OCI-LY3 (cell line): ENCODE data around the gene DENR.

Experiments
- H2AFZ ChIP-seq: fragments of 200-600, 300-600 bp; shearing (Covaris generic); 2 replicates; pipeline ENCODE4 v1.6.0; 2014; ENCODE audit warnings: antibody characterized with exemption, low read depth, low read length
- H3K27ac ChIP-seq: fragments of 200-600, 300-600 bp; sonication (generic); 2 replicates; pipeline ENCODE4 v1.5.1; 2014; ENCODE audit warnings: mild to moderate bottlenecking, low read length, moderate library complexity, mixed read lengths
- H3K27me3 ChIP-seq: fragments of 200-600, 300-600 bp; sonication (generic); 2 replicates; pipeline ENCODE4 v1.6.1; 2014; ENCODE audit warnings: low read depth, low read length, mixed read lengths
- H3K36me3 ChIP-seq: fragments of 200-600, 300-600 bp; sonication (generic); replicated peaks from 2 replicates; pipeline ENCODE3; 2014; ENCODE audit warnings: low read depth, low read length, mixed read lengths
- H3K4me1 ChIP-seq: fragments of 300-600, 200-600 bp; sonication (generic); 2 replicates; pipeline ENCODE4 v1.6.1; 2014; ENCODE audit warnings: low read length, mixed read lengths
- H3K4me2 ChIP-seq: fragments of 200-600, 300-600 bp; sonication (generic); 2 replicates; pipeline ENCODE4 v1.6.1; 2014; ENCODE audit warnings: low read length, mixed read lengths
- H3K4me3 ChIP-seq: fragments of 300-600, 200-600 bp; sonication (generic); 2 replicates; pipeline ENCODE4 v1.5.1; 2014; ENCODE audit warnings: antibody characterized with exemption, mild to moderate bottlenecking, low read length, moderate library complexity
- H3K79me2 ChIP-seq: fragments of 300-600, 200-600 bp; shearing (Covaris generic); 2 replicates; pipeline ENCODE4 v1.6.1; 2014; ENCODE audit warnings: mild to moderate bottlenecking, low read length, mixed read lengths
- H3K9ac ChIP-seq: fragments of 300-600, 200-600 bp; shearing (Covaris generic); 2 replicates; pipeline ENCODE4 v1.6.0; 2014; ENCODE audit warnings: mild to moderate bottlenecking, low read length, moderate library complexity
- H3K9me3 ChIP-seq: fragments of 200-600, 300-600 bp; shearing (Covaris generic); 2 replicates; pipeline ENCODE4 v1.6.1; 2014; ENCODE audit warnings: low read length, mixed read lengths; ENCODE audit not compliant: insufficient read depth
- H4K20me1 ChIP-seq: fragments of 200-600, 300-600 bp; sonication (generic); 2 replicates; pipeline ENCODE4 v1.6.1; 2016; ENCODE audit warnings: low read length, mixed read lengths; ENCODE audit not compliant: insufficient read depth
- EZH2phosphoT487 ChIP-seq: fragments of 200-600 bp; shearing (Covaris generic); IDR thresholded peaks from 2 replicates; pipeline ENCODE4 v1.6.1; 2018; ENCODE audit warnings: antibody characterized with exemption, mixed run types, low read depth
- TF ChIP-seq, protein P1 (sequence below): fragments of 200-600, 300-600 bp; sonication (generic); IDR thresholded peaks from 2 replicates; pipeline ENCODE4 v1.5.1; 2014; ENCODE audit warnings: antibody characterized with exemption, low read length, low read depth

Gene DENR

DNA sequence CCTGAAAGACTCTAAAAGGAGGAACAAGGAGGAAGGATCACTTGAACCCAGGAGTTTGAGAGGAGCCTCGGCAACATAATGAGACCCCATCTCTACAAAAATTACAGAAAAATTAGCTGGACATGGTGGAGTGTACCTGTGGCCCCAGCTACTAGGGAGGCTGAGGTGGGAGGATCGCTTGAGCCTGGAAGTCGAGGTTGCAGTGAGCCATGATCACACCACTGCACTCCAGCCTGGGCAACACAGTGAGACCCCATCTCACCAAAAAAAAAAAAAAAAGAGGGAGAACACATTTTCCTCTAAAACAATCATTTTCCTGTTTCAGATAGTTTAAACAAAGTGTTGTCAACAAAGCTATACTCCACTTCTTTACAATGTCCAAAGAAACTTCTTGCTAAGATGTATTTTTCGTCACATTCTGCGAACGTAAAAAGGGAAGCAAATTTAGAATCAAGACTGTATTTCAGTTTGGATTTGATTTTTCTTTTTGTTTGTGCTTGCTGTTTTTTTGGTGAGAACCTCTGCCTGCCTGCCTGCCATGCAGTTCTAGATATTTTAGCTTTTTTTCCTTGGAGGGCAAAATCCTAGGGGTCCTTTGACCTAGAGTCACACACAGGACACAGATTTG, 27.1 kb upstream of the DENR start:
- Histone ChIP-seq H3K27ac (no peak overlapping the region), H3K9ac (no peak overlapping the region), H3K36me3 (no peaks in the 10 kb centered on the region), H3K4me3 (0 out of 2 replicates have a peak overlapping the region, but pooled peaks have one; percentile 20), H3K79me2 (no peaks in the 10 kb centered on the region), H3K27me3 (peaks cover 37% of the 10 kb centered on the region), H3K9me3 (no peaks in the 10 kb centered on the region), H4K20me1 (no peaks in the 10 kb centered on the region), H2AFZ (no peak overlapping the region), H3K4me2 (peak overlapping the region; percentile 42), H3K4me1 (peaks cover 39% of the 10 kb centered on the region)
- TF ChIP-seq, protein P1, sequence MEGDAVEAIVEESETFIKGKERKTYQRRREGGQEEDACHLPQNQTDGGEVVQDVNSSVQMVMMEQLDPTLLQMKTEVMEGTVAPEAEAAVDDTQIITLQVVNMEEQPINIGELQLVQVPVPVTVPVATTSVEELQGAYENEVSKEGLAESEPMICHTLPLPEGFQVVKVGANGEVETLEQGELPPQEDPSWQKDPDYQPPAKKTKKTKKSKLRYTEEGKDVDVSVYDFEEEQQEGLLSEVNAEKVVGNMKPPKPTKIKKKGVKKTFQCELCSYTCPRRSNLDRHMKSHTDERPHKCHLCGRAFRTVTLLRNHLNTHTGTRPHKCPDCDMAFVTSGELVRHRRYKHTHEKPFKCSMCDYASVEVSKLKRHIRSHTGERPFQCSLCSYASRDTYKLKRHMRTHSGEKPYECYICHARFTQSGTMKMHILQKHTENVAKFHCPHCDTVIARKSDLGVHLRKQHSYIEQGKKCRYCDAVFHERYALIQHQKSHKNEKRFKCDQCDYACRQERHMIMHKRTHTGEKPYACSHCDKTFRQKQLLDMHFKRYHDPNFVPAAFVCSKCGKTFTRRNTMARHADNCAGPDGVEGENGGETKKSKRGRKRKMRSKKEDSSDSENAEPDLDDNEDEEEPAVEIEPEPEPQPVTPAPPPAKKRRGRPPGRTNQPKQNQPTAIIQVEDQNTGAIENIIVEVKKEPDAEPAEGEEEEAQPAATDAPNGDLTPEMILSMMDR, result no peak
- TF ChIP-seq EZH2phosphoT487, result no peak

DNA sequence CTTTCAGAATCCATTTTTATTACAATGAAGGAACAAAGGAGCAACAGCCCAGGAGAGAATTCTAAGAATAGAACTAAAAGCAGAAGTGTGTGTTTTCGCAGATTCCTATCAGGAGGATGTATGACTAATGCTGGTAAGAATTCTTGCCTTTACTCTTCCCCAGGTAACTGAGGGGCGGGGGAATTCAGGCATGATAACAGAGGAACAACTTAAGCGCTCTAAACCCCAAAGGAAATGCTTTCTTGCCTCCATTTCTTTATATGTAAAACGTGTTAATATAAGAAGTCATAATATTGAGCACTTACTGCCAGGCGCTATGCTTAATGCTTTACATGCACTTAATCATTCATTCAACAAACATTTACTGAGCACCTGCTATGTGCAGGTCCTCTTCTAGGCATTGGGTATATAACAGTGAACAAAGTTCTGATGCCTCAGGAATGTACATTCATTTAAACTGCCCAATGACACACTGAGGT, 26.5 kb upstream of the DENR start:
- H3K4me2 ChIP-seq, result peak overlapping the region; percentile 42
- no peaks in the 10 kb centered on the region for H3K36me3 ChIP-seq
- H3K4me1 ChIP-seq, result peaks cover 33% of the 10 kb centered on the region
- peak overlapping the region; percentile 20; the same call in 1 of the 2 replicates for H3K4me3 ChIP-seq
- H4K20me1 ChIP-seq, result no peaks in the 10 kb centered on the region
- no peak overlapping the region for H2AFZ ChIP-seq
- TF ChIP-seq, protein P1, result no peak
- TF ChIP-seq EZH2phosphoT487, result no peak
- no peak overlapping the region for H3K27ac ChIP-seq
- H3K9ac ChIP-seq, result no peak overlapping the region
- H3K9me3 ChIP-seq, result no peaks in the 10 kb centered on the region
- H3K79me2 ChIP-seq, result no peaks in the 10 kb centered on the region
- H3K27me3 ChIP-seq, result peaks cover 43% of the 10 kb centered on the region

DNA sequence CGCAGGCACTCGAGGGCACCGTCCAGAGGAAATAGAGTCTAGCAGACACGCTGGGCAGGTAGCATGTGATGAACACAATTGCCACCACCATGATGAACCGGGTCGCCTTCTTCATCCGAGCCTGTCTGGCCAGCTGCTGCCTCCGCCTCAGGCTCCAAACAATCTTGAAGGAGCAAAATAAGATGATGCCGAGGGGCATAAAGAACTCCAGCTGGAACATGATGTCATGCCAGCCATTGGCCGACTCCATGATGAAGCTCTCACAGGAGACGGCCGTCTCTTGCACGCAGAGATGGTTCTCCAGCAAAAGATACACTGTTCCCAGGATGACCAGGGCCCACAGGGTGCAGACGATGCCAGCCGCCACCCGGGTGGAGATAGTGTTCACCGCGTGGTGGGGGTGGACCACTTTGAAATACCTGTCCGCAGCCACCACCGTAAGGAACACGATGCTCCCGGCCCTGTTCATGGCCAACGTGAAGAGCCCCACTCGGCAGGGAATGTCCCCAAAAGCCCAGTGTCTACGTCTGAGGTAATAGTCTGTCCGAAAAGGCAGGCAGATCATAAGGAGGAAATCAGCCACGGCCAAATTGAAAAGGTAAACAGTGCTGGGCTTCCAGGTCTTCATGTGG, 22.9 kb upstream of the DENR start:
- no peaks in the 10 kb centered on the region for H3K79me2 ChIP-seq
- H3K4me1 ChIP-seq, result peaks cover 27% of the 10 kb centered on the region
- peaks cover 40% of the 10 kb centered on the region for H3K27me3 ChIP-seq
- TF ChIP-seq, protein P1, result no peak
- TF ChIP-seq EZH2phosphoT487, result no peak
- H3K4me3 ChIP-seq, result peak overlapping the region; percentile 25; the same call in 1 of the 2 replicates
- no peaks in the 10 kb centered on the region for H3K36me3 ChIP-seq
- no peak overlapping the region for H3K27ac ChIP-seq
- peak overlapping the region; percentile 29; the same call in 1 of the 2 replicates for H3K4me2 ChIP-seq
- no peaks in the 10 kb centered on the region for H3K9me3 ChIP-seq
- no peak overlapping the region for H3K9ac ChIP-seq
- no peak overlapping the region for H2AFZ ChIP-seq
- H4K20me1 ChIP-seq, result no peaks in the 10 kb centered on the region

DNA sequence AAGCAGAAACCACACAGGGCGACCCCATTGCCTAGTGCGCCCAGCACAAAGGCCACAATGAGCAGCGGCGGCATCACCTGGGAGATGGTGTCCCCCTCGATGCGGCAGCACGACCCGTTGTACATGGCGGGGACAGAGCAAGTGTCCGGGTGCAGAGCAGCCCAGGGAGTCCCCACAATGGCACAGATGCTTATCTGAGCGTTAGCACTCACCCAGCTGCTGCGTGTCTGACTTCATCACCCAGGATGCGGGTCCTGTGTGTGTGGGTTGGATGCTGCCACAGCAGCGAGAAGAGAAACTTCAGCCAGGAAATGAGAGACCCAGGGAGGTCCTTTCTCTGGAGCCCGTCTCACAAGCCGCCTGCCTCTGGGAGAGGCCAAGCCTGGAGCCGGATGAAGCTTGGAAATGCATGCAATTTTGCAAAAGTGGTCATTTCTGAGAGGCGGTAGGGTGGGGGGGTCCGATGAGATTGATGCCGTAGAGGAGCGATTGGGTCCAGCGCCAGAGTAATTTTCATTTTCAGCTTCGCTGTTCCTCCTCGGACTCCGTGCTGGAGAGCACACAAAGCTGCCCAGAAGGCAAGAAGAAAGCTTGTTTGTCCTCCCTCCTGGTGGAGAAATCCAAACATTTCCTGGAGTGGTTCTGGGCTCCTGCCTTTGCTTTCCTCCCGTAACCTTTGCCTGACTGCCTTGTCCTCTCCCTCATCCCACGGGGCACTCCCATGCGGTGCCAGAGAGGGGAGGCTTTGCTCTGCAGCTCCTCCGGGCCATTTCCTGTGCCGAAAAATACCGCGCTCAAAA, 22.2 kb upstream of the DENR start, which contains the start of gene HCAR1:
TSS of gene HCAR1 (minus strand) at position 630 of the 800 bp plus-strand sequence. CDS start at position 125, 505 bp downstream.
- Histone ChIP-seq H3K27me3 (peaks cover 40% of the 10 kb centered on the region), H3K9me3 (no peaks in the 10 kb centered on the region), H3K27ac (no peak within 1 kb of the TSS), H3K36me3 (no peaks in the 10 kb centered on the region), H2AFZ (no peak within 1 kb of the TSS), H3K4me3 (peak within 1 kb of the TSS; percentile 25), H3K4me2 (peak within 1 kb of the TSS; percentile 29), H3K79me2 (no peaks in the 10 kb centered on the region), H4K20me1 (no peaks in the 10 kb centered on the region), H3K9ac (no peak within 1 kb of the TSS), H3K4me1 (peaks cover 22% of the 10 kb centered on the region)
- TF ChIP-seq EZH2phosphoT487, result no peak
- TF ChIP-seq, protein P1, result no peak
